GM19372 (cell line): Measurements from ENCODE around the gene SGSH.
"Not testable (repeated sequence)": the region's sequence is repeated elsewhere in the genome, so short reads cannot be mapped to it uniquely, and the experiment has no call there.

ENCODE experiments used
- ATAC-seq: cut with Tn5 transposase; IDR thresholded peaks from one replicate; pipeline ENCODE4 v1.9.1; 2021; ENCODE audit warnings: mild to moderate bottlenecking, low read depth, moderate library complexity; ENCODE audit not compliant: unreplicated experiment

Gene SGSH

GRCh38 chr17:80213643-80213975, 6.5 kb downstream of the SGSH start:
- ATAC-seq: no peak

DNA sequence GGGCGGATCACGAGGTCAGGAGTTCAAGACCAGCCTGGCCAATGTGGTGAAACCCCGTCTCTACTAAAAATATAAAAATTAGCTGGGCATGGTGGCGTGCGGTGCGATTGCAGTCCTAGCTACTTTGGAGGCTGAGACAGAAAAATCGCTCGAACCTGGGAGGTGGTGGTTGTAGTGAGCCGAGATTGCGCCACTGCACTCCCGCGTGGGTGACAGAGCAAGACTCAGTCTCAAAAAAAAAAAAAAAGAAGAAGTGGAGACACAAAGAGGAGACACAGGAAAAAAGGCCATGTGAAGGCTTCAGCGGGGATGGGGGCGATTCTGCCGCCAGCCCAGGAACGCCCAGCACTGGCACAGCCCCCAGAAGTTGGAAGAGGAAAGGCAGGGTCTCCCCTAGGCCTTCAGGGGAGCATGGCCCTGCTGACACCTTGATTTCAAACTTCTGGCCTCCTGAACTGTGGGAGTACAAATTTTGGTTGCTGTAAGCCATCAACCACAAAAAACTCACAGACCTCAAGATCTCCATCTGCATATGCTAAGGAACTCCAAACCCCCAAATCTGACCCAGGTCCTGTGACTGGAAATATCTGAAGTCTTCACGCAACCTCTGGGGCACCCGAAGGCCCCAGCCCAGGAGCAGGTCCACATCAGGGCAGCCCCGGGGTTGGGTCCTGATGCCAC, 7.0 kb downstream of the SGSH start:
- no peak for ATAC-seq

DNA sequence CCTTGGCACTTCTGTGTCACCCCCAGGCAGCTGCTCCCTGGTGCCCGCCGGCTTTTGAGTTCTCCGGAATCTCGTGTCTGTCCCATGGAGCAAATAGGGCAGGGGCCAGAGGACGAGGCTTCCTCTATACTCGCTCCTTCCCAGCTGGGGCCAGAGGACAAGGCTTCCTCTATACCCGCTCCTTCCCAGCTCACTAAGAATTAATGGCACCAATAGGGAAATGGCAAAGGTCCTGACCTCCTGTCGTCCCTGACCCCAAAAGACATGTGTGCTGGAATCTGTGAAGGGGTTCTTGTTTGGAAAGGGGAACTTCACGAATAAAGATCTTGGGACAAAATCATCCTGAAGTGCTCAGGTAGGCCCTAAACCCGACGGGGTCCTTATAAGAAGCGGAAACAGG, 7.6 kb downstream of the SGSH start:
- no peak for ATAC-seq

DNA sequence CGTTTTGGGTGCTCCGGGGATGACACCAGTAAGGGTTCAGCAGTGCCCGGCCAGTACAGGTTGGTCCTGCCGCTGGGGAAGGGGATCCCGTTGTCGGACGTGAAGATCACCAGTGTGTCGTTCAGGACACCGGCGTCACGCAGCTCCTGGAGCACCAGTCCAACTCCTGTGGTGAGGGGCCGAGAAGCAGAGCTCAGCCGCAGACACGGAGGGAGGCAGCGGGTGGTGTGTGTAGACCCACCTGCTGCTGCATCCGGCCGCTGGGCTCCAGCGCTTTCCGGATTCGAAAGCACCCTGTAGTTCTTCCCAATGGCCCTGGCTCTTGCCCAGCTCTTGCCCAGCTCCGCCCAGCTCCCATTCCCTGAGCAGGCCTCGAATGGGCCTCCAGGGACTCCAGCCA, 8.0 kb downstream of the SGSH start:
- ATAC-seq: no peak

DNA sequence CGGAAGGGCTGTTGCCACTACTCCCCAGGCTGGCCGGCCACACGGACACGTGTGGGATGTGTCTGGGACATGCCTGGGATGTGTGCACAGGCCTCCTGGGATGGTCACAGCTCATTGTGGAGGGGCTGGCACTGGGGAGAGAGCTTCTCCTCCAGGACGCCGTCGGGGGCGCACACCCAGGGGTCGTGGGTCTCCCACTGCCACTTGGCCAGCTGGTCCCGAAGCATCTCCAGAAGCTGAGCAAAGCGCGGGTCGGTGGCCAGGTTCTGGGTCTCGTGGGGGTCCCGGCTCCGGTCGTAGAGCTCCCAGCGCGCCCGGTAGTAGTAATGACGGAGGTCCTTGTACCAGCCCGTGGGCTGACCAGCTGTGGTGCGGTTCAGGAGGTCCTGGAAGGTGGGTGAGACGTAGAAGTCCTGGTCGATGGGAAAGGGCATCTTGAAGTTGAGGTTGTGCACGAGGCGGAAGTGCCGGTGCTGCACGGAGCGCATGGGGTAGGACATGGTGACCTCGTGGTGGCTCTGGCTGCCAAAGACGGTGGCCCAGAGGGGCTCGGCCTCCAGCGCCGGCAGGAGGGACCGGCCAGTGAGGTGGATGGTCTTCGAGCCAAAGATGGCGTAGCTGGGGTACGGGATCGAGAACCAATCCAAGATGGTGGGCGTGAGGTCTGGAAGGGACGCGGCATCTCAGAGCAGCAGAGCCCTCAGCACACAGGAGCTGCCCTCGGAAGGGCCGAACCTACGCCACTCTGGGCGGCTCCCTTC, 9.6 kb downstream of the SGSH start:
- no peak for ATAC-seq

- ATAC-seq: no peak
Observed at GRCh38 chr17:80209765-80210164, 10.4 kb downstream of the SGSH start.

DNA sequence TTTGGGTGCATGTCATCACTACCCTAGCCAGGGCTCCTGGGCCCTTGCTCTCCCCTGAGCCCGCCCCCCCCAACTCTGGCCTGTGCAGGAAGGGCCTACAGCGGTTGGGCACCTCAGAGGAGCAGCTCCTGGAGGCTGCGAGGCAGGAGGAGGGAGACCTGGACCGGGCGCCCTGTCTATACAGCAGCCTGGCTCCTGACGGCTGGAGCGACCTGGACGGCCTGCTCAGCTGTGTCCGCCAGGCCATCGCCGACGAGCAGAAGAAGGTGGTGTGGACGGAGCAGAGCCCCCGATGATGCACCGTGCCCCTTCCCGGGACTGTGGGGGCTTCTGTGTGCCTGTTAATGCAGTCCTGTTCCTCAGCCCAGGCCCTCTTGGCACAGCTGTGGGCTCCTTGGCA, 12.1 kb downstream of the SGSH start:
- no peak for ATAC-seq

DNA sequence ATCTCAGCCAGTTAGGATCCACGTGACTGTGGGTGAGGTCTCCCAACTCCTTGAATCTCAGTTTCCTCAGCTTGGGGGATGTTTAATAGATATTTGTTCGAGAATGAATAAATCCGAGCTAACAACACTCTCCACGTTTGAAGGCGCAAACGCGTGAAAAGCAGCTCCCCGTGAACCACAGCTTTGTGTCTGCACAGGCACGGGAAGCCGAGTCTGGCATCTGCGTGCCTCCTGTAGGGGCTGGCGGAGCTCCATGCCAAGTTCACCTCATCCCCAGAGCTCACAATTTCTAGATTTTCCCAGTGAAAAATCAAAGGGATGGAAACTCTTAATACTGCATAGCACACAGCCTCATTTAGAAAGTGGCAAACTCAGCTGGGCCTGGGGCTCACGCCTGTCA, 14.3 kb downstream of the SGSH start:
- no peak for ATAC-seq

DNA sequence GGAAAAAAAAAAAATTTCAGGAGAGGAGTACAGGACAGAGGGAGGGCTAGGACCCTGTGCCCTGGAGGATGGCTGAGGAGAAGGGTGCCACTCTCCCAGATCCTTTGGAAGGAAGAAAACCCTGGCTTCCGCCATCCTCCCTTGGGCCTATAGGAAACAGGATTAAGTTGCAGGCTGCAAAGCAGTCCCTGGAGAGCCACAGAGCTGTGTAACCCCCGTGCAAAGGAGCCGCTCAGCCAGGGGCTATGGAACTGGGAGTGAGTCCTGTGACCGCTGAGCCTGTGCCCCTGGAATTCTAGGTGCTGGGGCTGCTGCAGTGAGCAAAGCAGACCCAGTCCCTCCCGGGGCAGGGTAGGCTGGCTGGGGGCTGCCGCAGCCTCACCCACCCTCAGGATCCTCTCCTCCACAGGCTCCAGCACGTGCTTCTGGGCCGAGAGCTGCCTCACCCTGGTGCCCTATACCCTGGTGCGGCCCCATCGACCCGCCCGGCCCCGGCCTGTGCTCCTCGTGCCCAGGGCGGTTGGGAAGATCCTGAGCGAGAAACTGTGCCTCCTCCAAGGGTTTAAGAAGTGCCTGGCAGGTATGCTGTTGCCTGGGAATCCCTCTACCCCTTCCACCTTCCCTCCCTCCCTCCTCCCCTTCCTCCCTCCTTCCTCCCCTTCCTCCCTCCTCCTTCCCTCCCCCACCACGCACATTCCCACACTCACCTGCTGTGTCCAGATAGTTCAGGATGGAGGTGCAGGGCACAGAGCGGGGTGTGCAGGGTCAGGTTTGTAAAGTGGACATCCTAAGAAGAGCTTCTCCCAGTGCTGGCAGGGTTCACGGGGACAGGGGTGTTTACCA, 15.3 kb downstream of the SGSH start:
- ATAC-seq: no peak

DNA sequence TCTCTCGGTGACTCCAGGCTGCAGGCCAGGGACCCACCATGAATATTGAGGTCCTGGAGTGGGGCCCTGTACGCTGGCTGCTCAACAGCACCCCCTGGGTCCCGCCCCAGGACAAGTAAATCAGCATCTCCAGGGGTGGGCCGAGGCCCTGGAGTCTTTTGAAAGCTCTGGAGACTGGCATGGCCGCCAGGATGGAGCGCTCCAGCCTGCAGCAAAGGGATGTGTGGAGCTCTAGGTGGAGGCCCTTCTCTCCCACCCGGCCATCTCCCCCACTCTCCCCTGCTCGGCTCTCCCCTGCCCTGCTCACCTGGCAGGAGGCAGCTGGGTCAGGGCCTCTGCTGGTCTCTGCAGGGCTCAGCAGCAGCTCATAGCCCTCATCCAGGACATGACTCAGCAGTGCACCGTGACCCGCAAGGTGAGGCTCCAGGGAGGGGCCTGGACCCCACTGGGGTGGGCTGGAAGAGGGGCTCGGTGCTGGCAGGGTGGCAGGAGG, 16.6 kb downstream of the SGSH start:
- ATAC-seq: no peak

DNA sequence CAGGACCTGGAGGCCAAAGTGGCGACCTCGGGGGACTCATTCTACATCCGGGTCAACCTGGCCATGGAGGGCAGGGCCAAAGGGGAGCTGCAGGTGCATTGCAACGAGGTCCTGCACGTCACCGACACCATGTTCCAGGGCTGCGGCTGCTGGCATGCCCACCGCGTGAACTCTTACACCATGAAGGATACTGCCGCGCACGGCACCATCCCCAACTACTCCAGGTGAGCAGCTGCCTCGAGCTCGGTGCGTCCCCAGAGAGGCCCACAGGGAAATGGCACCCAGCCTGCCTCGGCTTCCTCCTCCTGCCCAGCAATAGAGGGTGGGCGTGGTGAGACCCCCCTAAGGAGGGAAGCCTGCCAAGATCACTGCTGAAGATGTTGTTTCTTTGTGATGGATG, 17.9 kb downstream of the SGSH start:
- no peak for ATAC-seq

GRCh38 chr17:80201446-80201845, 18.7 kb downstream of the SGSH start:
- ATAC-seq: no peak

DNA sequence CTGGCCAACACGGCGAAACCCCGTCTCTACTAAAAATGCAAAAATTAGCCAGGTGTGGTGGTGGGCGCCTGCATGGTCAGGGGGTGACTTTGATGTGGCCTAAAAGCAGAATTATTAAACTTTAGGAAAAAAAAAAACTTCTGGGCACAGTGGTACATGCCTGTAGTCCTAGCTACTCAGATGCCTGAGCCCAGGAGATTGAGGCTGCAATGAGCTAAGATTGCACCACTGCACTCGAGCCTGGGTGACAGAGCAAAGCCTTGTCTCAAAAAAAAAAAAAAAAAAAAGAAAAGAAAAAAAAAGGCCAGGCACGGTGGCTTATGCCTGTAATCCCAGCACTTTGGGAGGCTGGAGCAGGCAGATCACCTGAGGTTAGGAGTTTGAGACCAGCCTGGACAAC, 20.8 kb downstream of the SGSH start:
- ATAC-seq: not testable (repeated sequence)

DNA sequence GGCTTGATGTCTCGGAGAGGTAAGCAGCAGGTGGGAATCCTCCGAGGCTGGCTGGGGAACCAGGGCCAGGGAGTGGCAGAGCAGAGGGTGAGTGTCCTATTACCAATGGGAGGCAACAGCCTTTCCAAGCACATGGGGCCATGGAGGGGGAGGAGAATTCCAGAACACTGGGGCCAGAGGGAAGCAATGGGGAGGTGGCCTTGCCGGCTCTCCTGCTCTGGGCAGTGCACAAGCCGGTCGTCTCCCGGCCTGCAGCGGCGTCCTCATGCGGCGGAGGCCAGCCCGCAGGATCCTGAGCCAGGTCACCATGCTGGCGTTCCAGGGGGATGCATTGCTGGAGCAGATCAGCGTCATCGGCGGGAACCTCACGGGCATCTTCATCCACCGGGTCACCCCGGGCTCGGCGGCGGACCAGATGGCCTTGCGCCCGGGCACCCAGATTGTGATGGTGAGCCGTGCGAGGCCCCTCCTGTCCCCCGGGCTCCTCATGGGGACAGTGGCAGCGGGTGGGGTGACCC, 21.9 kb downstream of the SGSH start:
- no peak for ATAC-seq

GRCh38 chr17:80196652-80197051, 23.5 kb downstream of the SGSH start:
- ATAC-seq: no peak

DNA sequence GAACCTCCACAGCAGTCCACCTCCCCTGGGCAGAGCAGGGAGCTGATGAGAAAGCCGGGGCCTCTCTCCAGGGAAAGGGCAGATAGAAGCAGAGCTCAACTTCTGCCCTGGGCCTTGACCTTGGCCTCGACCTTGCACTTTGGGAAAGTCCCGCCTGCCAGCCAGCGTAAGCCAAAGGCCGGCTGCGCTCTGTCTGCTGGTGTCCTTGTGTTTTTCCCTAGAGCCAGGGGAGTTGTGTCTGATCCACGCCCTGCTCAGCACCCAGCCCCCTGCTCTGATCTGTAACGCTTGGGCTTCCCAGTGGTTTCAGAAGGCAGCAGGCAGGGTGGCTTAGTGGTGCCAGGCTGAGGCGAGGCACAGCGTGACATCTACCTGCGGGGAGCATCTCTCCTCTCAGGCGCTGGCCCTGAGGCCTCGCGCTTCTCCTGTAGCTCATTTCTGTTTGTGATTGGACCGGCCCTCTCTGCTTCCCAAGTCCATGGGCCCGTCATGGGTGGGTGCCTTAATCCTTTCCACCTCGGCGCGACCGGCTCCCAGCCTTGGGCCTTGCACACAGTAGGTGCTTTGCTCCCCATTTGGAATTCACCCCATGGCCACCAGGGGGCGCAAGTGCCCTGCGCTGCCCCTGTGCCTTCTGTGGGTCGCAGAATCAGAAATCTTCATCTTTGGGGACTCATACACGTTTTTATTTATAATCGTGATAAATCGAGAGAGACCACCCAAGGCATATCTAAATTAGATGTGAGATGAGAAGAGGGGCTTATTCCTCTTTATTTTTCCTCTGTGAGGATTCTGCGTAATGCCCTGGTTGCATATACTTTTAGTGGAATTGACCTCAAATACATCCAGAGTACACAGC, 24.2 kb downstream of the SGSH start:
- no peak for ATAC-seq

GRCh38 chr17:80195141-80195540, 25.0 kb downstream of the SGSH start:
- ATAC-seq: no peak

- no peak for ATAC-seq
Observed at GRCh38 chr17:80191865-80192661, 28.1 kb downstream of the SGSH start.

GRCh38 chr17:80191192-80191591, 28.9 kb downstream of the SGSH start:
- ATAC-seq: no peak
